Activated CD4-positive, alpha-beta T cell treated with anti-CD3 and anti-CD28 coated beads for 1 hour (primary cell): ENCODE data around the gene MFN2.

Experiments used
- DNase-seq: peaks from one replicate; pipeline ENCODE4 v3.0.0-alpha.2; 2020

MFN2 gene

GRCh38 chr1:11960715-11961114 lies 19.5 kb upstream of the MFN2 start:
- no peak for DNase-seq

- DNase-seq: no peak
These were observed 19.0 kb upstream of the MFN2 start for GRCh38 chr1:11961230-11961629.

DNA sequence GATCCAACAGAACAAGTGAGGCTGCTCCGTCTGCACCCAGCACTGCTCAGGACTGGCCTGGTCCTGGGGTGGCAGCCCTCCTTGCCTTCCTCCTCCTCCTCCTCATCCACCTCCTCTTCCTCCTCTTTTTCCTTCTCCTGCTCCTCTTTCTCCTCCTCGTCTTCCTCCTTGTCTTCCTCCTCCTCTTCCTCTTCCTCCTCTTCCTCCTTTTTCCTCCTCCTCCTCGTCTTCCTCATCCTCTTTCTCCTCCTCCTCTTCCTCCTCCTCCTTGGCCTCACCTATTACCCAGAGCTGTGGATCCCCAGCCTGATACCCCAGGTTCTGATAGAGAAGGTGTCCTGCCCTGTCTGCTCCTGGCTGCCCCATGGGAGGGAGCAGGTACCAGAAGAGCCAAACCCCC lies 16.6 kb upstream of the MFN2 start:
- no peak for DNase-seq

- no peak for DNase-seq
These were observed 15.6 kb upstream of the MFN2 start for GRCh38 chr1:11964656-11965055.

DNA sequence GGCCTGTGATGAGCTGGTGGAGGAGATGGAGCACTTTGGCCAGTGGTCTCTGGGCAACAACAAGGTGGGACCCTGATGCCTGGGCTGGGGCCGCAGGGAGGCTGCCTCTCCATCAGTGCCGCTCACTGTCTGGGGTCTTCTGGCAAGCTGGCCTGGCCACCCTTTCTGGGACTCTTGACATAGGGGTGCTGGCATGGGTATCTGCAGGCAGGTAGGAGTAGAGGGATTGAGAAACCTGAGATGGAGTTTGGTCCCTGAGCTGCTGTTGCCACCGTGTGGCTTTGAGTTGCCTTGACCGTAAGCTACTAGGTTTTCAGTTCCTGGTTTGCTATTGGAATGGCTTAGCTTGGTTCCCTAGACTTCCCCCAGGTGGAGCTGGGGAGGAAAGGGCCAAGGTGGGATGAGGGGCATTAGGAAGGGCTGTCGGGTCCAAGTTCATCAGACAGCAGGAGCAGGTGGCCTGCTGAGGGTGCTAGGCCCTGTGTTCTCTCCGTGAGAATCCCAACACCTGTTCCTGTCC lies 13.2 kb upstream of the MFN2 start:
- no peak for DNase-seq

DNA sequence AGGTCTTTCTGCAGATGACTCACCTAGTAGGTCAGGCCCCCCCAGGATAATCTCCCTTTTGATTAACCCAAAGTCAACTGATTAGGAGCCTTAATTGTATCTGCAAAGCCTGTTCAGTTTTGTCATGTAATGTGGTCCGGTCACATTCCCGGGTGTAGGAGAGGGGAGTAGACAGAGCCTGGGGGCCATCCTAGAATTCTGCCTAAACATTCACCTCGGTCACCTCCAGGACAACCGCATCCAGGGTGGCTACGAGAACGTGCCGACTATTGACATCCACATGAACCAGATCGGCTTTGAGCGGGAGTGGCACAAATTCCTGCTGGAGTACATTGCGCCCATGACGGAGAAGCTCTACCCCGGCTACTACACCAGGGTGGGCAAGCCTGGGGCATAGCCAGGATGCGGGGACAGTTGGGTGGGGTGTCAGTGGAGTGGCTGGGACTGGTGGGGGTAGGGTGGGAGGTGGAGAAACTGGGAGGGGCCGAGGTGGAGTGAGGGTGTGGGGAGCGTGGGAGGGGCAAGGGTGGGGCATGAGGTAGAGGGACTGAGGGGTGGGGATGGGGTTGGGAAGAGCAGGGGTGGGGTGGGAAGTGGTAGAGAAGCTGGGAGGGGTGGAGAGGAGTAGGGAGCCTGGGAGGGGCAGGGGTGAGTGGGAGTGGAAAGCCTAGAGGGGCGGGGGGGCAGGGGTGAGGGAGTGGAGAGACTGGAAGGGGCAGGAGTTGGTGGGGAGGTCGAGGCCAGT lies 9.6 kb upstream of the MFN2 start:
- no peak for DNase-seq

DNA sequence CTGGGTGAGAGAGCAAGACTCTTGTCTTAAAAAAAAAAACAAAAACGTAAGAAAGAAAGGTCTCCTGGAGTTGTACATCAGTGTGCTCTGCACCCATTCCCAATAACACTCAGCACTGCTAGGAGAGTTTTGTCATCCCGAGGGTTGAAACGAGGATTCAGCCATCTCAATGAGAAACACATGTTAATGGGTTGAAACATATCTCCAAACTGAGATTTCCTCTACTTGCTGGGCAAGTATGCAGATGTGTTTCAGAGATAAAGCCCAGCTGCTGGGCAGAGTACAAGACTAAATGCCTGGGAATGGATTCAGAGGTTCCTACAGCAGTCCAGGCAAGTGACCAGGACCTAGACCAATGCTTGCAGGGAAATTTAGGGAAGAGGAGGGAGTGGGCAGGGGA lies 2.6 kb upstream of the MFN2 start:
- no peak for DNase-seq

DNA sequence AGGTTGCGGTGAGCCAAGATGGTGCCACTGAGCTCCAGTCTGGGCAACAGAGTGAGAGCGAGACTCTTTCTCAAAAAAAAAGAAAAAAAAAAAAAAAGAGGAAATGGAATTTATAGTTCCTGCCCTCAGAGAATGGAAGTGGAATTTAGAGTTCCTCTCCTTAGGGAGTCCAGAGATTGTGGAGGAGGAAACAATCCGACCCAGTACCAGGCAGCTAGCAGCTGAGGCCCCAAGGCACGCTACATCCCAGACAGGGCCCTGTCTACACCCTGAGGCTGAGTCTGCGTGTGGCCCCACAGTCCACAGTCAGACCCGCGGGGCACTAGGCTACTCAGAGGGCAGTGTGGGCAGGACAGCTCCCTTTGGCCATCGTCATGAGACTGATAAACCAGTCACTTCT lies 1.9 kb upstream of the MFN2 start:
- DNase-seq: no peak

DNA sequence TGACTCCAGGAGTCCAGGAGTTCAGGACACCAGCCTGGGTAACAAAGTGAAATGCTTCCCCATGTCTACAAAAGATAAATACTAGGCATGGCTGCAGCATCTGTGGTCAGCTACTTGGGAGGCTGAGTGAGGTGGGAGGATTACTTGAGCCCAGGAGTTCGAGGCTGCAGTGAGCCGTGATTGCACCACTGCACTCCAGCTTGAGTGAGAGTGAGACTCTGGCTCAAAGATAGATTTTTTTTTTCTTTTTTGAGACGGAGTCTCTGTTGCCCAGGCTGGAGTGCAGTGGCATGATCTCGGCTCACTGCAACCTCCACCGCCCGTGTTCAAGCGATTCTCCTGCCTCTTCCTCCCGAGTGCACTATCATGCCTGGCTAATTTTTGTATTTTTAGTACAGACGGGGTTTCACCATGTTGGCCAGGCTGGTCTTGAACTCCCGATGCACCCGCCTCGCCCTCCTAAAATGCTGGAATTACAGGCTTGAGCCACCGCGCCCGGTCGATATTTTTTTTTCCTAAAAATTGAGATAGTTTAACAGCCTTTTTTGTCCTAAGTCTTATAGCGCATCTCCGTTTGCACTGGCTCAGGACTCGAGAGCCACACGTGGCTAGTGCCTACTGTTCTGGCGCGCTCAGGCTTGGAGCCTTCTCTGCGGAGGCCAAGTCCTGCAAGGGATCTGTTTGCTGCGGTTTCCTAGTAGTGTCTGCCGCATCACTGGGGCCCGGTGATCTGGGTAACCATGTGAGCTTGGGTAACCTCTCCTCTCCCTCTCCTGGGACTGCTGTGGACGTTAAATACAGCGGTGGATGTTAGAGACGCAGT lies 1.0 kb upstream of the MFN2 start:
- DNase-seq: no peak

- no peak for DNase-seq
These were observed 380 bp downstream of the MFN2 start for GRCh38 chr1:11980676-11980972.

GRCh38 chr1:11981378-11982009 lies 1.2 kb downstream of the MFN2 start:
- DNase-seq: no peak

DNA sequence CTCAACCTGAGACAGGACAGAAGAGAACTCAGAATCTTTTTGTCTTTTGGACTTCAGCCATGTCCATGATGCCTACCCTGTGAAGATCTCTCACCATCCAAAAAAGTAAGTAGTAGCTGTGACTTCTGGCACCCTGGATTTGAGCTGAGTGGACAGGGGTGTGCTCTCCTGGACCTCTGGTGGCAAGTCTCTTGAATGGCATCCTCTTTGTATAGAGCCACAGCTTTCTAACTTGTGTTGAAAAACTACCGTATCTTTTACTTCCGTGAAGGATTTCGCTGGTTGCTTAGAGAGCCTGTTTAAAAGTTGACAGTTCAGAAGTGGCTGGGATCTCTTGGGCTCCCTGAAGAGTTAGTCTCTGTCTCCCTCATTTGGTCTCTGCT lies 1.8 kb downstream of the MFN2 start:
- no peak for DNase-seq

DNA sequence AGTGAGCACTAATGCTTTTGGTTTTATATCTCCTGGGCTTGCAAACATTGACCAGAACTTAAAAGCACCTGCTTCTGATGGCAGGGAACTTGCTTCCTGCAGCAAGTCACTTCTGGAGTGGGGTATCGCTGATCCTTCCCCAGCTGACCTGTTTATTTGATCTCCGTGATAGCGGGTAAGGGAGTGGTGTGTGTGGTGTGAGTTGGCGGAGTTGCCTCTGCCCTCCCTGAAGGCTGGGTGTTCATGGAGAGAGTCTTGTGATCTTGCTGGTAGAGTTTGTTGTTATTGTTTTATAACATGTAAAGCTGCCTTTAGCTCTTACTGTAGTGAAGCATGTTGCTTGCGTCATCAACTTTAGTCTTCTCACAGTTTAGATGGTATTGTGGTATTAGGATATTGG lies 3.9 kb downstream of the MFN2 start:
- no peak for DNase-seq

- DNase-seq: no peak
These were observed 4.3 kb downstream of the MFN2 start for GRCh38 chr1:11984576-11984975.

DNA sequence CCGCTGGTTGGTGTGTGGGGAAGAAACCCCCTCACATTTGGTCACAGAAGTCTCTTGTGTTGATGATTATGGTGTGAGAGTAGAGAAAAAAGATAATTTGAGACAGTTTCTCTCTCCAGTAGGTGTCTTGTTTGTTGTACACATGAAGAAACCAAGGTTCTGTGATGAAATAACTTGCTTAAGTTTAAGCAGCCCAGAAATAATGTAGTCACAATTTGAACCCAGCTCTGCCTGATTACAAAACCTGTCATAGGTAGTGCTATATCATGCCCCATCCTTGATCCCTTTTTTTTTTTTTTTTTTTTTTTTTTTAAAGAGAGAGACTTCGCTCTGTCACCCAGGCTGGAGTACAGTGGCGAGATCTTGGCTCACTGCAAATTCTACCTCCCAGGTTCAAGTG lies 4.9 kb downstream of the MFN2 start:
- DNase-seq: no peak

DNA sequence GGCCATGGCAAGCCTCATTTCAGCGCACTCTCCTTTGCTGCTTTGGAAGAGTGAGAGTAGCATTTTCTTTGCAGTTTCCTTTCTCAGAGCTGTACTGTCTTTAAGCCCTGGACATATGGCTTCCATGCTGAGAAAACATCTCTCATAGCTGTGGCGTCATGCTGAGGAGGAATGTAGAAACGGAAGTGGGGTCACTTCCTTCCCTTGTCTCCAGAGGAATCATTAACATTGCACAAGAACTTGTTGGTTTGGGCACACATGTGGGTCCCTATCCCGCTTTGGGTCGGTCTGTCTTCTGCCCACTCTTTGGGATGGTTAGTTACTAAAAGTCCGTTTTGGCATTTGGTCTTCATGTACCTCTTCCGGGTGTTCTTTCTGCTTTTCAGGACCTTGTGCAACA lies 5.6 kb downstream of the MFN2 start:
- no peak for DNase-seq

- DNase-seq: no peak
These were observed 9.4 kb downstream of the MFN2 start for GRCh38 chr1:11989669-11990068.

DNA sequence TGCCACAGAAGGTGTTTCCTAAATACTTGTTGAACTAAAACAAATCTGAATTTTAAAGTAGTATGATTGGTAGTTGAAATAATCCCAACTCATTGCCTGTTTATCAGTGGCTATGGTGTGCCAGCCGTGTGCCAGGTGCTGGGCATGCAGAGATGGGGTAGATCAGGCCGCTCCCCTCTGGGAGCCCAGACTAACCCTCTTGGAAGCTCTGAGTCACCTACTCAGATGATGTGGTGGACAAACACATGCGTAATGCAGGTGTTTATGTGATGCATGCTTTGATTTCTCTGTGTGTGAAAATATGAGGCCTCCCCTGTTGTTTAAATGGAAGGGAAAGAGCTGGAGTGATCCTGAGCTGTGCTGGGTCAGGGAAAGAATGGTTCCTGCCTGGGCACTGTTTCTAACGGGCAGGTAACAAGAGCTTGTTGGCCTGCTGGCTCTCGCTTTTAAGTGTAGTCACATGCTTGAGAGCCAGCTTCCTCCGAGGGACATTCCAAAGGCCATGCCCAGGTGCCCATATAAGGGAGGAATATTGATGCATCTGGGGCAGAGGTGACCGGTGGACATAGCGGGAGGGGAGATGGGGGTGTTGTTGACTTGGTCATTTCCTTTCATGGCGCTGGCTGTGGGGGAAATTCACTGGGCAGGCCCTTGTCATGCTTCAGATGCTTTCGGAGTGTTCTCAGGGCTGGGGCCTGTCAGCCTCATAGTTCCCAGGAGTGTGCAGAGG lies 10.2 kb downstream of the MFN2 start:
- no peak for DNase-seq

DNA sequence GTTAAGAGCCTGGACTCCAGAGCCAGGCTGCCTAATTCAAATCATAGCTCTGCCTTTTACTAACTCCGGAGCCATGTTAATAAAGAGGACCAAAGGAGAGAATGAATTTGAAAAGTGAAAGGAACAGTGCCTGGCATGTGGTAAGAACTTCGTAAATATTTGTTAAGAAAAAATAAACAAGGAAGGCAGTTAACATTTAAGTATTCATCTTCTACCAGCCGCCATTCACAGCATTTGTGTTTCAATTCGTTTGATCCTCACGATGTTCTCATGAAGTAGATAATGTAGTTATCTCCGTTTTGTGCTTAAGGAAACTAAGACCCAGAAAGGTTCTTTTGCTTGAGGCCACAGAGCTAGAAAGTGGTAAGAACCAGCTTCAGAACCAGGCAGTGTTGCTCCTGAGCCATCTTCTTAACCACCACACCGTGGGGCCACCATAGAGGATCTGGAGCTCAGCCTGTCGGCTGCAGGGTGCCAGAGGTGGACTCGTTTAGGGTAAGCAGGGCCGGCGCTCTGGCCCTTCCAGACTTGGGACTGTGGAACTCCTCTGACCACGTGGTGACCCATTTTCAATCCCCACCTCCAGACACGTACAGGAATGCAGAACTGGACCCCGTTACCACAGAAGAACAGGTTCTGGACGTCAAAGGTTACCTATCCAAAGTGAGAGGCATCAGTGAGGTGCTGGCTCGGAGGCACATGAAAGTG lies 11.9 kb downstream of the MFN2 start:
- no peak for DNase-seq

DNA sequence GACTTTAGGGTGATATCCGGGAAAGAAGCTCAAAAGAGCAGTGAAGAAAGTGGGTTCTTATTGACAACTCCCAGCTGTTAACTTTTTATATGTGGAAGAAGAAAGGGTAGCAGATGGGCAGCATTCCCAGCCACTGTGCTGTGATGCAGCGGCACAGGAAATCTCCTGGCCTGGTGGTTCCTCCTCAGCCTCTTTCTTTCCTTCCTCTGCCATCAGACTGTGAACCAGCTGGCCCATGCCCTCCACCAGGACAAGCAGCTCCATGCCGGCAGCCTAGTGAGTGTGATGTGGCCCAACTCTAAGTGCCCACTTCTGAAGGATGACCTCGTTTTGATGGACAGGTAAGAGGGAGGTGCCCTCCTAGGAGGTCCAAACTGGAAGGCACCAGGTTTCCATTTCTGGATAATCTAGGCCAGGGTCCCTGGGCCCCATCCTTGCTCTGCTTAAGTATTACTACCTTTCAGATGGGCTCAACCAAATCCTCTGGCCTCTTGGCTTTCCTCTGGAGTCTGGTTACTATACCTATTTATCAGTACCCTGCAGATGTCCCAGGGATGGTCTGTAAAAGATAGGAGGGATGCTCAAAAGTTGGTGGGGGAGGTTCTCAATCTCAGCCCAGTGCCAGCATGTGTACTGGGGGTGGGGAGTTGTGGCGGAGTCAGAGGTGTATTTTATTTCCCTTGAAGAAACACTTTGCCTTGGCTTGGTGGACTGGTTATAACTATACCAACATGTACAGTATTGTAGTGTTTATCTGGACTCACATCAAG lies 17.0 kb downstream of the MFN2 start:
- DNase-seq: no peak

GRCh38 chr1:11998636-11999035 lies 18.4 kb downstream of the MFN2 start:
- no peak for DNase-seq

- no peak for DNase-seq
These were observed 19.0 kb downstream of the MFN2 start for GRCh38 chr1:11999236-11999635.
